ENCODE data around the gene DLX3. TPM values are rescaled to one million over a fixed set of nuclear protein-coding genes. Genes with fewer than 3 reads are reported as not detected.

Gene DLX3
- total RNA-seq, 1 donor from 2014 or later, result not detected

GRCh38 chr17:49952912-49953497, 42.0 kb downstream of the DLX3 start:
- no peak for DNase-seq (ENCODE audit: extremely low spot score, unreplicated experiment)
- H3K27ac Mint-ChIP-seq (ENCODE audit: unreplicated experiment), result no peak overlapping the region
- no peaks in the 10 kb centered on the region for H3K36me3 Mint-ChIP-seq (ENCODE audit: unreplicated experiment)
- no peak for TF ChIP-seq CTCF (IDR thresholded peaks at IDR 0.05)
- no peak overlapping the region for H3K4me3 Mint-ChIP-seq (ENCODE audit: unreplicated experiment)
- H3K4me1 Mint-ChIP-seq (ENCODE audit: unreplicated experiment), result peaks cover 18% of the 10 kb centered on the region
- peaks cover 75% of the 10 kb centered on the region for H3K27me3 Mint-ChIP-seq (ENCODE audit: unreplicated experiment)
- no peaks in the 10 kb centered on the region for H3K9me3 Mint-ChIP-seq (ENCODE audit: unreplicated experiment)

GRCh38 chr17:49952209-49952911, 42.7 kb downstream of the DLX3 start:
- TF ChIP-seq CTCF (IDR thresholded peaks at IDR 0.05), result peak; percentile 82
- no peak for DNase-seq (ENCODE audit: extremely low spot score, unreplicated experiment)
- H3K27me3 Mint-ChIP-seq (ENCODE audit: unreplicated experiment), result peaks cover 73% of the 10 kb centered on the region

GRCh38 chr17:49951362-49952082, 43.5 kb downstream of the DLX3 start:
- Mint-ChIP-seq H3K27ac (ENCODE audit: unreplicated experiment) (no peak overlapping the region), H3K27me3 (ENCODE audit: unreplicated experiment) (peaks cover 67% of the 10 kb centered on the region), H3K36me3 (ENCODE audit: unreplicated experiment) (no peaks in the 10 kb centered on the region), H3K4me1 (ENCODE audit: unreplicated experiment) (peaks cover 18% of the 10 kb centered on the region), H3K9me3 (ENCODE audit: unreplicated experiment) (no peaks in the 10 kb centered on the region), H3K4me3 (ENCODE audit: unreplicated experiment) (no peak overlapping the region)
- DNase-seq (ENCODE audit: extremely low spot score, unreplicated experiment), result no peak
- TF ChIP-seq CTCF (IDR thresholded peaks at IDR 0.05), result no peak

More at GRCh38 chr17:49952209-49952911, 42.7 kb downstream of the DLX3 start:
- Mint-ChIP-seq H3K4me1 (ENCODE audit: unreplicated experiment) (peaks cover 18% of the 10 kb centered on the region), H3K27ac (ENCODE audit: unreplicated experiment) (no peak overlapping the region), H3K36me3 (ENCODE audit: unreplicated experiment) (no peaks in the 10 kb centered on the region), H3K4me3 (ENCODE audit: unreplicated experiment) (no peak overlapping the region), H3K9me3 (ENCODE audit: unreplicated experiment) (no peaks in the 10 kb centered on the region)

GRCh38 chr17:49949634-49950033, 45.4 kb downstream of the DLX3 start:
- Mint-ChIP-seq H3K4me3 (ENCODE audit: unreplicated experiment) (no peak overlapping the region), H3K9me3 (ENCODE audit: unreplicated experiment) (no peaks in the 10 kb centered on the region), H3K36me3 (ENCODE audit: unreplicated experiment) (no peaks in the 10 kb centered on the region), H3K27me3 (ENCODE audit: unreplicated experiment) (peaks cover 66% of the 10 kb centered on the region), H3K27ac (ENCODE audit: unreplicated experiment) (no peak overlapping the region), H3K4me1 (ENCODE audit: unreplicated experiment) (peaks cover 18% of the 10 kb centered on the region)
- DNase-seq (ENCODE audit: extremely low spot score, unreplicated experiment), result no peak
- TF ChIP-seq CTCF (IDR thresholded peaks at IDR 0.05), result no peak

Measured in osteocyte (in vitro differentiated cells).